ENCODE results near the gene PPP2R5A.

DNA sequence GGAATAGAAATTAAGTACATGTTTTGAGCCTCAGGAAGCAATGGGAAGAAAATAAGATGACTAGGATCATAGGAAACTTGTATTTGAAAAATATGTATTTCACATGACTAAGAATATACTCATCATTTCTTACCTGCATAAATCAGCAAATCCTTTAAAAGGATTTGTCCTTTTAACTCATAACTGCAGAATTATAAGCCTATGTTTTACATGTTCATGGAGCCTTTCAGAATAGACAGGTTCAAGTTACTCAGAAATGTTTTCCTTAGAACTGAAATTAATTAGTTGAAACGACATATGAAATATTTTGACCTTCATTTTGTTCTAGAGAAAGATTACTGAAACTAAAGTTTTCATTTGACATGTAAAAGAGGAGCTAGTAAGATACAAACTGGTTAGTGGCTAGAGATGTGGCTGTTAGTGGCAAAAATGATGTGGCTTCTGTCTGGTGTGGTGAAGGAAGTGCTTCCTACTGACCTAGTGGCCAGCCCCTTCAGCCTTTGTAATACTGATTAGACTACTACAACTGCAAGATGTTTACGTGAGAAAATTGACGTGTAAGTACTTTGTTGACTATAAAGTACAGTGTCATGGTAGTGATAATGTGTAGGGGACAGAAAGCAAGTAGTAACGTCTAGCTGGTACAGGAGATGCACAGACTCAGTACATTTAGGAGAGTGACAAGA lies 74.7 kb downstream of the PPP2R5A start:
- TF ChIP-seq, protein P1, sequence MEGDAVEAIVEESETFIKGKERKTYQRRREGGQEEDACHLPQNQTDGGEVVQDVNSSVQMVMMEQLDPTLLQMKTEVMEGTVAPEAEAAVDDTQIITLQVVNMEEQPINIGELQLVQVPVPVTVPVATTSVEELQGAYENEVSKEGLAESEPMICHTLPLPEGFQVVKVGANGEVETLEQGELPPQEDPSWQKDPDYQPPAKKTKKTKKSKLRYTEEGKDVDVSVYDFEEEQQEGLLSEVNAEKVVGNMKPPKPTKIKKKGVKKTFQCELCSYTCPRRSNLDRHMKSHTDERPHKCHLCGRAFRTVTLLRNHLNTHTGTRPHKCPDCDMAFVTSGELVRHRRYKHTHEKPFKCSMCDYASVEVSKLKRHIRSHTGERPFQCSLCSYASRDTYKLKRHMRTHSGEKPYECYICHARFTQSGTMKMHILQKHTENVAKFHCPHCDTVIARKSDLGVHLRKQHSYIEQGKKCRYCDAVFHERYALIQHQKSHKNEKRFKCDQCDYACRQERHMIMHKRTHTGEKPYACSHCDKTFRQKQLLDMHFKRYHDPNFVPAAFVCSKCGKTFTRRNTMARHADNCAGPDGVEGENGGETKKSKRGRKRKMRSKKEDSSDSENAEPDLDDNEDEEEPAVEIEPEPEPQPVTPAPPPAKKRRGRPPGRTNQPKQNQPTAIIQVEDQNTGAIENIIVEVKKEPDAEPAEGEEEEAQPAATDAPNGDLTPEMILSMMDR (IDR thresholded peaks at IDR 0.05) = no peak
- no peak for TF ChIP-seq POLR2A (IDR thresholded peaks at IDR 0.05)
